Panc1 (cell line): ENCODE results near the gene ZNF414. TPM values are rescaled to one million over a fixed set of nuclear protein-coding genes. Genes with fewer than 3 reads are reported as not detected.

Experiments
- ATAC-seq: fragments of 200-7000 bp; cut with Tn5 transposase; 2 replicates; pipeline ENCODE4 v1.9.1; 2020; ENCODE audit warnings: mild to moderate bottlenecking, moderate library complexity
- BruUV-seq: library from RNA; stranded (reverse); fragments of 400-500 nt; replicated peaks from 2 replicates; lab custom pipeline; 2021; lab: Mats Ljungman, UMichigan
- CTCF ChIA-PET: fragments of 300-600 bp; sonication (Branson Sonifier 250); formaldehyde crosslinking; loops from one replicate; lab custom pipeline; 2022; ENCODE audit warnings: antibody characterized with exemption; lab: Charles Lee
- POLR2A ChIA-PET: fragments of 300-600 bp; sonication (Branson Sonifier 250); formaldehyde crosslinking; loops from one replicate; lab custom pipeline; 2022; ENCODE audit warnings: antibody characterized with exemption; lab: Charles Lee
- DNase-seq: peaks from one replicate; pipeline ENCODE4 v3.0.0-alpha.2; 2010; ENCODE audit warnings: low read depth, low spot score
- H3K27ac ChIP-seq: 2 replicates; pipeline ENCODE4 v1.5.1; 2011; ENCODE audit warnings: mild to moderate bottlenecking, low read length, inconsistent platforms
- H3K27me3 ChIP-seq: fragments of 200-500 bp; sonication (Bioruptor generic); 2 replicates; pipeline ENCODE4 v1.6.0; 2014; ENCODE audit warnings: low read length, inconsistent platforms; ENCODE audit not compliant: control insufficient read depth, insufficient read depth
- H3K36me3 ChIP-seq: fragments of 200-500 bp; sonication (Bioruptor generic); 2 replicates; pipeline ENCODE4 v1.5.1; 2014; ENCODE audit warnings: inconsistent platforms, mild to moderate bottlenecking, low read length, moderate library complexity; ENCODE audit not compliant: control insufficient read depth, insufficient read depth
- H3K4me1 ChIP-seq: 2 replicates; pipeline ENCODE4 v1.5.1; 2011; ENCODE audit warnings: inconsistent platforms, mild to moderate bottlenecking, low read length, moderate library complexity; ENCODE audit not compliant: control insufficient read depth, insufficient read depth
- H3K4me3 ChIP-seq, 2 experiments: 2 replicates each; pipeline ENCODE4 v1.5.1; 2011 to 2012; ENCODE audit warnings: low read depth in 2 of 2, low read length in 2 of 2, mild to moderate bottlenecking in 2 of 2, inconsistent platforms in 1 of 2, moderate library complexity in 1 of 2
- H3K9me3 ChIP-seq: fragments of 200-500 bp; sonication (Bioruptor generic); 2 replicates; pipeline ENCODE4 v1.5.1; 2014; ENCODE audit warnings: low read depth, mild to moderate bottlenecking, inconsistent platforms, low read length, moderate library complexity; ENCODE audit not compliant: control insufficient read depth, insufficient read depth
- CTCF ChIP-seq: fragments of 450-650 bp; IDR thresholded peaks from 2 replicates; pipeline ENCODE4 v1.5.1; 2017; ENCODE audit warnings: mild to moderate bottlenecking
- POLR2AphosphoS5 ChIP-seq: IDR thresholded peaks from 2 replicates; pipeline ENCODE4 v1.6.1; 2012; ENCODE audit warnings: mild to moderate bottlenecking, low read depth, low read length, moderate library complexity
- REST ChIP-seq, 2 experiments: IDR thresholded peaks; 2 replicates each; pipeline ENCODE4 v1.6.1; 2011 to 2012; ENCODE audit warnings: low read depth in 2 of 2, control low read depth in 1 of 2, low read length in 1 of 2, mild to moderate bottlenecking in 1 of 2, moderate library complexity in 1 of 2; ENCODE audit not compliant: insufficient read depth in 1 of 2
- SIN3A ChIP-seq: IDR thresholded peaks from 2 replicates; pipeline ENCODE4 v1.6.1; 2012; ENCODE audit warnings: low read depth, mild to moderate bottlenecking, low read length, moderate library complexity, borderline replicate concordance; ENCODE audit not compliant: insufficient read depth
- TCF7L2 ChIP-seq: IDR thresholded peaks from 2 replicates; pipeline ENCODE4 v1.6.1; 2011; ENCODE audit warnings: mild to moderate bottlenecking, low read depth, low read length, inconsistent platforms
- in situ Hi-C: cut with HindIII; loops from 2 replicates; pipeline ENCODE4 v1.10.0; 2016; ENCODE audit warnings: low sequenced_read_pairs, low pct_unique_long_range_greater_than_20kb
- intact Hi-C: fragments of 100-400 bp; cut with micrococcal nuclease; formaldehyde crosslinking; loops from one replicate; pipeline ENCODE4 v1.10.0; 2022; ENCODE audit not compliant: unreplicated experiment
- total RNA-seq: library from RNA; stranded (reverse); gene quantifications from one replicate; pipeline ENCODE4 v1.2.1, GENCODE V29; 2021; ENCODE audit not compliant: unreplicated experiment

ZNF414 gene
- total RNA-seq, 1 experiment from 2014 or later = 37.1 TPM

GRCh38 chr19:8468124-8468523, 45.8 kb downstream of the ZNF414 start:
- H3K36me3 ChIP-seq = peaks cover 49% of the 10 kb centered on the region
- TF ChIP-seq CTCF (no peak), TCF7L2 (no peak), REST (IDR thresholded peaks at IDR 0.05; ENCODE audit: insufficient read depth in 1 of 2, low read depth in 2 of 2, low read length in 1 of 2) (no peak), SIN3A (no peak), POLR2AphosphoS5 (no peak)
- no peak overlapping the region for H3K27ac ChIP-seq
- no peak overlapping the region for H3K4me3 ChIP-seq
- ChIA-PET POLR2A (interaction anchor here (0.6 kb wide), 1 partner anchor 10 kb away, joined by 3 read pairs; no protein-coding TSS in a partner anchor), CTCF (no interaction called here)
- intact Hi-C loops (no loop called here), in situ Hi-C loops (no loop called here)
- H3K9me3 ChIP-seq = no peaks in the 10 kb centered on the region
- BruUV-seq = no TSS peak
- no peaks in the 10 kb centered on the region for H3K27me3 ChIP-seq
- ATAC-seq = no peak
- no peak for DNase-seq
- no peaks in the 10 kb centered on the region for H3K4me1 ChIP-seq

- DNase-seq (no peak), ATAC-seq (no peak)
- H3K27ac ChIP-seq = no peak overlapping the region
- CTCF ChIA-PET = no interaction called here
- in situ Hi-C loops = no loop called here
- POLR2A ChIA-PET = interaction anchor here (0.6 kb wide), 1 partner anchor 19 kb away, joined by 3 read pairs; no protein-coding TSS in a partner anchor
- intact Hi-C loops = no loop called here
- peaks cover 47% of the 10 kb centered on the region for H3K36me3 ChIP-seq
- no TSS peak for BruUV-seq
- H3K27me3 ChIP-seq = no peaks in the 10 kb centered on the region
- H3K4me1 ChIP-seq = peaks cover 17% of the 10 kb centered on the region
- H3K4me3 ChIP-seq = no peak overlapping the region
- H3K9me3 ChIP-seq = no peaks in the 10 kb centered on the region
- no peak for TF ChIP-seq TCF7L2
- no peak for TF ChIP-seq CTCF
- no peak for TF ChIP-seq POLR2AphosphoS5
These were observed 47.9 kb downstream of the ZNF414 start for GRCh38 chr19:8466018-8466417.
